HCT116 (cell line): ENCODE data around the gene RIPOR2. TPM values are rescaled to one million over a fixed set of nuclear protein-coding genes. Genes with fewer than 3 reads are reported as not detected.

Source experiments
- CEBPB ChIP-seq: IDR thresholded peaks from 2 replicates; pipeline ENCODE4 v1.6.1; 2012; ENCODE audit warnings: low read depth
- EGR1 ChIP-seq: IDR thresholded peaks from 2 replicates; pipeline ENCODE4 v1.6.1; 2012; ENCODE audit warnings: low read depth
- EZH2 ChIP-seq: fragments of 200-600 bp; sonication (generic); IDR thresholded peaks from 2 replicates; pipeline ENCODE4 v1.6.1; 2017; ENCODE audit warnings: antibody characterized with exemption, mixed run types
- JUND ChIP-seq: IDR thresholded peaks from 2 replicates; pipeline ENCODE4 v1.6.1; 2012
- POLR2A ChIP-seq: IDR thresholded peaks from 2 replicates; pipeline ENCODE4 v1.7.0; 2011; ENCODE audit warnings: borderline replicate concordance; ENCODE audit not compliant: insufficient read depth, insufficient read length; ENCODE audit errors: extremely low read depth
- SRF ChIP-seq: IDR thresholded peaks from 2 replicates; pipeline ENCODE4 v1.6.1; 2012; ENCODE audit warnings: low read depth
- ZBTB33 ChIP-seq: IDR thresholded peaks from 2 replicates; pipeline ENCODE4 v1.6.1; 2011; ENCODE audit warnings: mild to moderate bottlenecking, low read length, moderate library complexity; ENCODE audit not compliant: insufficient replicate concordance; ENCODE audit errors: extremely low read depth
- ZNF274 ChIP-seq: fragments of 200-500 bp; sonication (Bioruptor generic); IDR thresholded peaks from 2 replicates; pipeline ENCODE4 v1.6.1; 2014; ENCODE audit warnings: mild to moderate bottlenecking, low read depth, low read length, inconsistent platforms
- total RNA-seq: library from RNA; stranded (reverse); gene quantifications from one replicate; pipeline ENCODE4 v1.2.1, GENCODE V29; 2021; ENCODE audit not compliant: unreplicated experiment
- TF ChIP-seq, protein P1 (sequence below): IDR thresholded peaks from 2 replicates; pipeline ENCODE4 v1.6.1; 2012; ENCODE audit warnings: low read depth

Gene RIPOR2
- total RNA-seq, 1 experiment from 2014 or later, result 0.44 TPM

DNA sequence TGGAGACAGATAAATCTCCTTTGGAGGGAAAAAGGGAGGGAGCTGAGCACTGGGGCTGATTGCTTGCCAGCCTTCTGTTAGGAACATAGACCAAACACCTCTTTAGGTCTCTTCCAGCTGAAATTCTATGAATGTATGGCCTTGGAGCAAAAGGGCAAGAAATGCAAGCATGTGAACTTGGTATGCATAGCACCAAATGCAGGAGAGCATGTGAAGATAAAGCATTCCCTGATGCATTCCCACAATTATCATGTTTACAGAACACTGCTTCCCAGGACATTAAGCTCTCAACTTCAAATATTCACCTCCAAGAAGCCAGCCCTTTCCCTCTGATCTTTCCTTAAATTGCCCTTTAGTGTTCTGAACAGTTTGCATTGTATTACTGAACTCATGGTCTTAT lies 15.6 kb downstream of the RIPOR2 start (continued):
- TF ChIP-seq, protein P1, sequence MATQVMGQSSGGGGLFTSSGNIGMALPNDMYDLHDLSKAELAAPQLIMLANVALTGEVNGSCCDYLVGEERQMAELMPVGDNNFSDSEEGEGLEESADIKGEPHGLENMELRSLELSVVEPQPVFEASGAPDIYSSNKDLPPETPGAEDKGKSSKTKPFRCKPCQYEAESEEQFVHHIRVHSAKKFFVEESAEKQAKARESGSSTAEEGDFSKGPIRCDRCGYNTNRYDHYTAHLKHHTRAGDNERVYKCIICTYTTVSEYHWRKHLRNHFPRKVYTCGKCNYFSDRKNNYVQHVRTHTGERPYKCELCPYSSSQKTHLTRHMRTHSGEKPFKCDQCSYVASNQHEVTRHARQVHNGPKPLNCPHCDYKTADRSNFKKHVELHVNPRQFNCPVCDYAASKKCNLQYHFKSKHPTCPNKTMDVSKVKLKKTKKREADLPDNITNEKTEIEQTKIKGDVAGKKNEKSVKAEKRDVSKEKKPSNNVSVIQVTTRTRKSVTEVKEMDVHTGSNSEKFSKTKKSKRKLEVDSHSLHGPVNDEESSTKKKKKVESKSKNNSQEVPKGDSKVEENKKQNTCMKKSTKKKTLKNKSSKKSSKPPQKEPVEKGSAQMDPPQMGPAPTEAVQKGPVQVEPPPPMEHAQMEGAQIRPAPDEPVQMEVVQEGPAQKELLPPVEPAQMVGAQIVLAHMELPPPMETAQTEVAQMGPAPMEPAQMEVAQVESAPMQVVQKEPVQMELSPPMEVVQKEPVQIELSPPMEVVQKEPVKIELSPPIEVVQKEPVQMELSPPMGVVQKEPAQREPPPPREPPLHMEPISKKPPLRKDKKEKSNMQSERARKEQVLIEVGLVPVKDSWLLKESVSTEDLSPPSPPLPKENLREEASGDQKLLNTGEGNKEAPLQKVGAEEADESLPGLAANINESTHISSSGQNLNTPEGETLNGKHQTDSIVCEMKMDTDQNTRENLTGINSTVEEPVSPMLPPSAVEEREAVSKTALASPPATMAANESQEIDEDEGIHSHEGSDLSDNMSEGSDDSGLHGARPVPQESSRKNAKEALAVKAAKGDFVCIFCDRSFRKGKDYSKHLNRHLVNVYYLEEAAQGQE, result no peak
- TF ChIP-seq CEBPB (no peak), ZBTB33 (no peak), POLR2A (no peak), ZNF274 (no peak), EGR1 (no peak), EZH2 (no peak), SRF (no peak), JUND (no peak)
